Spinal cord (tissue), 10 donors: ENCODE data around the gene JMJD4. TPM values are rescaled to one million over a fixed set of nuclear protein-coding genes. Genes with fewer than 3 reads are reported as not detected.
A peak's percentile ranks its signal among the peaks of the same experiment; 100 is the strongest.

Experiments used
- DNase-seq, 6 donors: peaks; one replicate each; pipeline versions ENCODE4 v3.0.0 to v3.0.0-alpha.2; 2013 to 2015; ENCODE audit warnings: low spot score in 6 of 6, low read depth in 4 of 6
- H3K27ac ChIP-seq: one replicate; pipeline ENCODE4 v1.5.1; 2013; ENCODE audit warnings: low read depth, low read length, control low read depth
- H3K27me3 ChIP-seq: one replicate; pipeline ENCODE4 v1.6.1; 2013; ENCODE audit warnings: low read length; ENCODE audit not compliant: control insufficient read depth, insufficient read depth
- H3K36me3 ChIP-seq: one replicate; pipeline ENCODE4 v1.6.1; 2013; ENCODE audit warnings: low read length; ENCODE audit not compliant: control insufficient read depth, insufficient read depth
- H3K4me1 ChIP-seq: one replicate; pipeline ENCODE4 v1.6.1; 2013; ENCODE audit warnings: low read length; ENCODE audit not compliant: control insufficient read depth, insufficient read depth
- H3K4me3 ChIP-seq: one replicate; pipeline ENCODE4 v1.5.1; 2013; ENCODE audit warnings: low read depth, low read length, control low read depth
- H3K9me3 ChIP-seq: one replicate; pipeline ENCODE4 v1.6.1; 2013; ENCODE audit warnings: low read length; ENCODE audit not compliant: control insufficient read depth, insufficient read depth
- WGBS: methylation state at CpG from one replicate; pipeline ENCODE4 v1.1.5; 2013; ENCODE audit warnings: missing lambda C conversion rate; ENCODE audit not compliant: insufficient coverage; 5-methylcytosine and 5-hydroxymethylcytosine counted together
- polyA plus RNA-seq, 2 donors: library from polyadenylated mRNA; unstranded; fragments of 120-200 nt; gene quantifications; one replicate each; pipeline ENCODE4 v1.2.1, GENCODE V29; 2013; ENCODE audit not compliant: insufficient read length in 2 of 2
- total RNA-seq, 2 donors: library from RNA; depleted of rRNA in 1 of 2; stranded (reverse); fragments of 120-200 nt in 1 of 2; fragments of >200 nt in 1 of 2; gene quantifications; one replicate each; pipeline versions ENCODE4 v1.2.3 to v1.2.4, GENCODE V29; 2013 to 2014
- donor health status: healthy.

JMJD4 gene
- total and polyA plus RNA-seq, 4 donors, result 9.7 to 20.4 (median 16.5) TPM

GRCh38 chr1:227763246-227764018 is 28.3 kb upstream of the JMJD4 start:
- H3K4me1 ChIP-seq, result peaks cover 18% of the 10 kb centered on the region

GRCh38 chr1:227762231-227762911 is 27.3 kb upstream of the JMJD4 start:
- DNase-seq, result peak; percentile 15 to 92 (median 66)
- WGBS, result 16% methylated on average over 21 of the region's 22 CpGs
- H3K27me3 ChIP-seq, result no peaks in the 10 kb centered on the region
- H3K27ac ChIP-seq, result no peak overlapping the region
- peaks cover 18% of the 10 kb centered on the region for H3K4me1 ChIP-seq
- peaks cover 78% of the 10 kb centered on the region for H3K36me3 ChIP-seq
- H3K9me3 ChIP-seq, result no peaks in the 10 kb centered on the region
- H3K4me3 ChIP-seq, result no peak overlapping the region

More at GRCh38 chr1:227763246-227764018, 28.3 kb upstream of the JMJD4 start:
- Histone ChIP-seq H3K36me3 (peaks cover 84% of the 10 kb centered on the region), H3K27me3 (no peaks in the 10 kb centered on the region), H3K4me3 (no peak overlapping the region), H3K27ac (no peak overlapping the region), H3K9me3 (no peaks in the 10 kb centered on the region)
- DNase-seq, result no peak
- 95% methylated on average over 16 of the region's 16 CpGs for WGBS

GRCh38 chr1:227761621-227762230 is 26.6 kb upstream of the JMJD4 start:
- 89% methylated on average over 17 of the region's 17 CpGs for WGBS
- H3K9me3 ChIP-seq, result no peaks in the 10 kb centered on the region
- H3K36me3 ChIP-seq, result peaks cover 73% of the 10 kb centered on the region
- peaks cover 18% of the 10 kb centered on the region for H3K4me1 ChIP-seq
- no peak overlapping the region for H3K4me3 ChIP-seq
- no peaks in the 10 kb centered on the region for H3K27me3 ChIP-seq
- DNase-seq, result no peak
- no peak overlapping the region for H3K27ac ChIP-seq

- Histone ChIP-seq H3K27ac (no peak overlapping the region), H3K4me1 (peaks cover 14% of the 10 kb centered on the region), H3K4me3 (no peak overlapping the region), H3K9me3 (no peaks in the 10 kb centered on the region), H3K36me3 (peaks cover 64% of the 10 kb centered on the region), H3K27me3 (no peaks in the 10 kb centered on the region)
- DNase-seq, result no peak
- 95% methylated on average over 5 of the region's 9 CpGs for WGBS
Measured at GRCh38 chr1:227760377-227760776, 25.3 kb upstream of the JMJD4 start.

- 77% methylated on average over 11 of the region's 15 CpGs for WGBS
Measured at GRCh38 chr1:227759341-227760300, 24.5 kb upstream of the JMJD4 start.

GRCh38 chr1:227758366-227758765 is 23.3 kb upstream of the JMJD4 start:
- WGBS, result 85% methylated on average over 6 of the region's 6 CpGs
- H3K27me3 ChIP-seq, result no peaks in the 10 kb centered on the region
- peak in 1 of 6 donors; percentile 27 for DNase-seq
- H3K27ac ChIP-seq, result no peak overlapping the region
- H3K36me3 ChIP-seq, result peaks cover 48% of the 10 kb centered on the region
- no peak overlapping the region for H3K4me3 ChIP-seq
- H3K4me1 ChIP-seq, result peaks cover 19% of the 10 kb centered on the region
- H3K9me3 ChIP-seq, result no peaks in the 10 kb centered on the region

More at GRCh38 chr1:227759341-227760300, 24.5 kb upstream of the JMJD4 start:
- peaks cover 14% of the 10 kb centered on the region for H3K4me1 ChIP-seq
- no peaks in the 10 kb centered on the region for H3K27me3 ChIP-seq
- peaks cover 59% of the 10 kb centered on the region for H3K36me3 ChIP-seq
- H3K9me3 ChIP-seq, result no peaks in the 10 kb centered on the region
- H3K4me3 ChIP-seq, result no peak overlapping the region
- H3K27ac ChIP-seq, result peak overlapping the region; percentile 34
- peak in 2 of 6 donors; percentile 43 to 61 for DNase-seq

- Histone ChIP-seq H3K36me3 (peaks cover 43% of the 10 kb centered on the region), H3K9me3 (no peaks in the 10 kb centered on the region), H3K27ac (no peak overlapping the region), H3K4me3 (no peak overlapping the region), H3K27me3 (no peaks in the 10 kb centered on the region), H3K4me1 (peaks cover 15% of the 10 kb centered on the region)
- no peak for DNase-seq
- WGBS, result 55% methylated on average over 2 of the region's 2 CpGs
Measured at GRCh38 chr1:227757781-227758180, 22.7 kb upstream of the JMJD4 start.

GRCh38 chr1:227756172-227756959 is 21.3 kb upstream of the JMJD4 start:
- no peak for DNase-seq
- WGBS, result 97% methylated on average over 6 of the region's 13 CpGs
- Histone ChIP-seq H3K4me1 (peaks cover 6% of the 10 kb centered on the region), H3K27ac (no peak overlapping the region), H3K36me3 (peaks cover 34% of the 10 kb centered on the region), H3K9me3 (no peaks in the 10 kb centered on the region), H3K27me3 (no peaks in the 10 kb centered on the region), H3K4me3 (no peak overlapping the region)
